GM12878 (cell line): ENCODE measurements around the gene SRP68. TPM values are rescaled to one million over a fixed set of nuclear protein-coding genes. Genes with fewer than 3 reads are reported as not detected.

Experiments used
- BHLHE40 ChIP-seq, 2 experiments: fragments of 450-650 bp in 1 of 2; IDR thresholded peaks; 2 replicates each; pipeline ENCODE4 v1.6.1; 2011 to 2017; ENCODE audit warnings: low read depth in 2 of 2, borderline replicate concordance in 1 of 2, improper control_type of control experiment in 1 of 2, low read length in 1 of 2, mild to moderate bottlenecking in 1 of 2
- BRCA1 ChIP-seq: IDR thresholded peaks from 2 replicates; pipeline ENCODE4 v1.6.1; 2011; ENCODE audit warnings: low read depth, low read length, improper control_type of control experiment
- E4F1 ChIP-seq: fragments of 450-650 bp; IDR thresholded peaks from 2 replicates; pipeline ENCODE4 v1.6.1; 2018; ENCODE audit warnings: borderline replicate concordance, mild to moderate bottlenecking; ENCODE audit not compliant: partially characterized antibody
- GATAD2B ChIP-seq: fragments of 450-650 bp; conservative IDR thresholded peaks from 2 replicates; pipeline ENCODE4 v1.6.1; 2017; ENCODE audit warnings: low read depth, mild to moderate bottlenecking, moderate library complexity
- HCFC1 ChIP-seq: fragments of 150-350 bp; IDR thresholded peaks from 2 replicates; pipeline ENCODE4 v1.6.1; 2014; ENCODE audit warnings: low read length
- JUND ChIP-seq: IDR thresholded peaks from 2 replicates; pipeline ENCODE4 v1.6.1; 2012; ENCODE audit warnings: low read depth, mild to moderate bottlenecking, low read length, improper control_type of control experiment, moderate library complexity
- LARP7 ChIP-seq: fragments of 450-650 bp; IDR thresholded peaks from 2 replicates; pipeline ENCODE4 v1.6.1; 2017; ENCODE audit warnings: mild to moderate bottlenecking
- MEF2A ChIP-seq: IDR thresholded peaks from 2 replicates; pipeline ENCODE4 v1.6.1; 2011; ENCODE audit warnings: low read depth, mild to moderate bottlenecking, low read length, moderate library complexity; ENCODE audit not compliant: insufficient read depth
- MXI1 ChIP-seq: fragments of 150-350 bp; IDR thresholded peaks from 2 replicates; pipeline ENCODE4 v1.6.1; 2011; ENCODE audit warnings: low read depth, mild to moderate bottlenecking, inconsistent platforms, low read length, improper control_type of control experiment
- NKRF ChIP-seq: fragments of 450-650 bp; conservative IDR thresholded peaks from 2 replicates; pipeline ENCODE4 v1.6.1; 2017; ENCODE audit warnings: mild to moderate bottlenecking, moderate library complexity
- NR2C1 ChIP-seq: fragments of 450-650 bp; IDR thresholded peaks from 2 replicates; pipeline ENCODE4 v1.6.1; 2017; ENCODE audit warnings: antibody characterized with exemption, mild to moderate bottlenecking, moderate library complexity
- NRF1 ChIP-seq: conservative IDR thresholded peaks from 2 replicates; pipeline ENCODE4 v1.6.1; 2011; ENCODE audit warnings: mild to moderate bottlenecking, low read depth, low read length, improper control_type of control experiment
- POU2F2 ChIP-seq: IDR thresholded peaks from 3 replicates; pipeline ENCODE4 v1.6.1; 2011; ENCODE audit warnings: low read depth, mild to moderate bottlenecking, low read length, borderline replicate concordance
- RELB ChIP-seq: fragments of 450-650 bp; IDR thresholded peaks from 2 replicates; pipeline ENCODE4 v1.6.1; 2017; ENCODE audit warnings: low read depth, mild to moderate bottlenecking, moderate library complexity
- RUNX3 ChIP-seq: IDR thresholded peaks from 2 replicates; pipeline ENCODE4 v1.6.1; 2012; ENCODE audit warnings: low read length, inconsistent platforms
- TAF1 ChIP-seq: IDR thresholded peaks from 2 replicates; pipeline ENCODE4 v1.6.1; 2011; ENCODE audit warnings: mild to moderate bottlenecking, low read depth, low read length, borderline replicate concordance
- YY1 ChIP-seq: IDR thresholded peaks from 2 replicates; pipeline ENCODE4 v1.6.1; 2011; ENCODE audit warnings: low read depth, mild to moderate bottlenecking, low read length
- ZNF207 ChIP-seq: fragments of 450-650 bp; IDR thresholded peaks from 2 replicates; pipeline ENCODE4 v1.6.1; 2014; ENCODE audit warnings: antibody characterized with exemption, mild to moderate bottlenecking, borderline replicate concordance
- ZNF217 ChIP-seq: fragments of 450-650 bp; IDR thresholded peaks from 2 replicates; pipeline ENCODE4 v1.6.1; 2017; ENCODE audit warnings: antibody characterized with exemption, mild to moderate bottlenecking
- ZNF592 ChIP-seq: fragments of 450-650 bp; IDR thresholded peaks from 2 replicates; pipeline ENCODE4 v1.6.1; 2017; ENCODE audit warnings: mild to moderate bottlenecking, moderate library complexity
- polyA plus RNA-seq, 11 experiments: library from polyadenylated mRNA; depleted of rRNA in 4 of 11; unstranded in 6 of 11; stranded (reverse) in 5 of 11; fragments of >200 nt; fragmentation: Nextera tagmentation in 4 of 11; fragmentation: Illumina TruSeq in 1 of 11; extraction: Ambion mirVana in 4 of 11; extraction: Trizol in 1 of 11; gene quantifications; 1 replicate in 1 of 11; 2 replicates in 10 of 11; pipeline versions ENCODE4 v1.2.1 to v1.2.3, GENCODE V29; 2011 to 2016; ENCODE audit warnings: inconsistent platforms in 2 of 11, missing spikeins in 2 of 11, low read depth in 1 of 11
- total RNA-seq, 4 experiments: library from RNA; depleted of rRNA in 3 of 4; stranded (reverse); fragments of >200 nt in 3 of 4; fragmentation: Illumina TruSeq in 1 of 4; extraction: Trizol in 1 of 4; gene quantifications; 2 replicates each; pipeline versions ENCODE4 v1.2.1 to v1.2.3, GENCODE V29; 2013 to 2021

SRP68 gene
- total and polyA plus RNA-seq, 10 of the 15 experiments (the other 5 are each of a cell fraction or from before 2014, with no cell fraction given): 24.7 to 89.7 (median 62.7) TPM

DNA sequence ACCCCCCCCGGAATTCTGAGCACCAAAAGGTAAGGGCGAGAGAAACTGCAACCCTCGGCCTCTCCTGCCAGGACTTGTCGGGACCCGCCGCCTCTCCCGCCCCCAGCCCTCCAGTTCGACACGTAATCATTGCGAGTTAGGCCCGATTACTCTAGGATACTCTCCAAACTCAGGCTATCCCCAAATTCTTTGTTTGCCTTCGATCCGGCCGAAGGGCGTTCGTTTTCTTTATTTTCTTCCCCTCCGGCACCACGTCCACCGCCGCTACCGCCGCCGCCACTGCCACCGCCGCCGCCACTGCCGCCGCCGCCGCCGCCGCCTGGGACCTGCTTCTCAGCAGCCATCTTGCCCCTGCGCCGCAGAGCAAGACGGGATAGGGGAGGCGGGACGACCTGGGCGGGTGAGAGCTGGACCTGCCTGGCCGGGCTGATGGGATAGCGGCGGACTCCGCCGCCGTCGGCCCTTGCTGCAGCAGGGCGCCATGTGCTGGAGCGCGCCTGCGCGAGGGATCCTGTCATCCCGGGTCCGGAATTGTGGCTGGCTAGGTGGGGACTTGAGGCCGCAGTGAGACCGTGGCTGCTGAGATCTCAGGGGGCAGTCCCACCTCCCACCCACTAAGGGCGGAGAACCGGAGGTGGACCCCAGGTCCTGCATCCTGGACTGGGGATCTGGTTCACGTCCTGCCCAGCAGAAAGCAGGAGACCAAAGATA is at the start of gene SRP68 (continued):
- TF ChIP-seq NKRF (peak; percentile 44), BHLHE40 (IDR thresholded peaks at IDR 0.05; ENCODE audit: borderline replicate concordance in 1 of 2, low read depth in 2 of 2, low read length in 1 of 2) (peak in 1 of 2 experiments; percentile 49; a peak in 1 of 4 replicates), NRF1 (peak; percentile 62), TAF1 (peak; percentile 88), RUNX3 (no peak), BRCA1 (no peak), E4F1 (no peak), ZNF217 (no peak), RELB (peak; percentile 19; the same call in 1 of the 2 replicates), POU2F2 (peak; percentile 78), JUND (no peak), GATAD2B (peak; percentile 80), NR2C1 (peak; percentile 78), LARP7 (peak; percentile 78), MEF2A (0 out of 2 replicates have a peak, but pooled peaks have one; percentile 10), YY1 (peak; percentile 97), ZNF592 (no peak), ZNF207 (peak; percentile 74; the same call in 1 of the 2 replicates), HCFC1 (peak; percentile 63), MXI1 (peak; percentile 72)
